LoVo (cell line): Measurements from ENCODE around the gene WDPCP.
"Not testable (repeated sequence)": the region's sequence is repeated elsewhere in the genome, so short reads cannot be mapped to it uniquely, and the experiment has no call there.

Source experiments
- DNase-seq: peaks from one replicate; pipeline ENCODE4 v3.0.0-alpha.2; 2016; ENCODE audit warnings: low spot score

Gene WDPCP

DNA sequence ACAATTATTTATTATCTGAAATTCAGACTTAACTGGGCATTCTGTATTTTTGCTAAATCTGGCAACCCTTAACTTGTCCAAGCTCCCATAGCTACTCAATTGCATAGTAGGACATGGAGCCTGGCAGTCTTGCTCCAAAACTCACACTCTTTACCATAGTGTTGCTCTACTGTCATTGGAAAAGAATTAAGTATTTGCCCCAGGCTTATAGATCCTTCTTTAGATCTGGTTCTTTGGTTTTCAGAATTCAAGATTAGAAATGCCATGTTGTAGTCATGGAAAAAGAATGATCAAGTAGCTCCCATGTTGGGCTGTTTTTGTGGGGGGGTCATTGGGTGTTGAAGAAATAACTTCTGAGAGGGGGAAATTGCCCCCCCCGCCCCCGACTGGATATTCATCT lies 240.9 kb downstream of the WDPCP start:
- no peak for DNase-seq

- DNase-seq, result no peak
Measured at GRCh38 chr2:63346411-63346810, 241.9 kb downstream of the WDPCP start.

DNA sequence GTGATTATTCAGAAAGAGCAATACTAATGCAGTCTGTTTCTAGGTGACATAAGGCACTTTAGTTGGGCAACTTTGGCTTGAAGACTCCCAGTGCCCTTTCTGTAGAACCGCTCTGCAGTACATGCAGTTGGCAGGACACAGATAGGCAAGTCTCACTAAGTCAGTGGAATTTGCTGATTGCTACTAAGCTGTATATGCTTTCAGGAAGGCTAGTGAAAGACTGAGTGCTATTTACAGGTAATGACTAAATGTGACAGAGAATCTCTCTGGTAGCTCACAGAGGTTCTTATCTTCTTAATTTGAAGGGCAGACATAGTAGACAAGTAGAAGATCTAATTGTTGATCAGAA lies 243.0 kb downstream of the WDPCP start:
- DNase-seq, result no peak

- no peak for DNase-seq
Measured at GRCh38 chr2:63344575-63345284, 243.5 kb downstream of the WDPCP start.

DNA sequence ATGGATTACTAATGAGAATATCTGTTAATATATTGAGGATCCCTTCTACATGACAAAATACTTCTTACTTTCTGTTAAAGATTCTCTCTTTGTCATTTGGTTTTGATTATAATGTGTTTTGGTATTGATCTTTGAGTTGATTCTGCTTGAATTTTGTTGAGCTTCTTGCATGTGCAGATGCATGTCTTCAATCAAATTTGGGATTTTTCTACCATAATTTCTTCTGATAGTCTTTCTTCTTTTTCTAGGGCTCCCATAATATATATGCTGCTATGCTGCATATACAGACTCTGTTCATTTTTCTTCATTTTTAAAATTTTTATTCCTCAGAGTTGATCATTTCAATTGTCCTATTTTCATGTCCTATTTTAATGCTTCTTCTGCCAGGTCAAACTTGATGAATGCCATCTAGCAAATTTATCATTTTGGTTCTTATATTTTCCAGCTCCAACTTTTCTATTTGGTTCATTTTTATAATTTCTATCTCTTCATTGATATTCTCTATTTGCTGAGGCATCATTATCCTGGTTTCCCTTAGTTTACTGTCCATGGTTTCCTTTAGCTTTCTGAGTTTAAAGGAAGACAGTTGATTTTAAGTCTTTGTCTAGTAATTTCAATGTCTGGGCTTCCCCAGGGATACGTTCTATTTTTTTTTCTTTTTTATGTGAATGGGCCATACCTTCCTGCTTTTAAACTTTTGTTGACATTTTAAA lies 244.7 kb downstream of the WDPCP start:
- DNase-seq, result no peak

DNA sequence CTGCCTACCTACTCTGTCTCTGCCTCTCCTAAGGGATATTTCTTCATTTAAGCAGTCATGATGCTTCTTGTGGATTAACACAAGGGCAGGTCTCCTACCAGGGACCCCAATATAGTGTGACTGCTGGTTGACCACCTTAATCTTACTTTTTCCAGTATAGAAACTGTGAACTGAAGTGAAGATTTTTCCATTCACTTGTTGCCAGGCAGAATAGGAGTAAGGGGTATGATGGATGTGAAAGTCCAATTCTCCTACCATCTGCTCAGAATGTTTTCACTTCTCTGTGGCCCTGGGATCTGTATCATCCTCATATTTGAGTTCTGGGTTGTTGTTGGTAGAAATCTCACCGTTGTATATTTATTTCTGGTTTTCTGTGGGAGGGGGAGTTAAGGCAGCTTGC lies 247.8 kb downstream of the WDPCP start:
- DNase-seq, result no peak

DNA sequence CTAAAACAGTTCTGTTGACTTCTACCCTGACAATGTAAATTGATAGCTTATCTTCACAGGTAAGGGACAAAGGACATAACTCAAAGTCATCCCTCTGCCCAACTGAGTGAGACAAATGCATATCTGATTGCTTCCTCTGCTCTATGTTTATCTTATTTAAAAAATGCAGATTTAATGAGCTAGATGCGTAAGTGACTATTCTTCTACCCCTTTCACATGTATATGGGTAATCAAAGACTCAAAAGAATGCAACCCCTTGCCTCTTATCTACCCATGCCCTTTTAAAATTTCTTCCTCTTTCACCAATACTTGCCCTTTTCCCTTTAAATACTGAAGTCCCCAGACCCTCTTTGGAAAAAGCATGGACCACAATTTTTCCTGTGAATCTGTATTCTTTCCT lies 253.4 kb downstream of the WDPCP start:
- DNase-seq, result no peak

- no peak for DNase-seq
Measured at GRCh38 chr2:63326473-63326872, 261.8 kb downstream of the WDPCP start.

- DNase-seq, result not testable (repeated sequence)
Measured at GRCh38 chr2:63323662-63324061, 264.6 kb downstream of the WDPCP start.

- not testable (repeated sequence) for DNase-seq
Measured at GRCh38 chr2:63321973-63322372, 266.3 kb downstream of the WDPCP start.

GRCh38 chr2:63320669-63321068 lies 267.6 kb downstream of the WDPCP start:
- no peak for DNase-seq

DNA sequence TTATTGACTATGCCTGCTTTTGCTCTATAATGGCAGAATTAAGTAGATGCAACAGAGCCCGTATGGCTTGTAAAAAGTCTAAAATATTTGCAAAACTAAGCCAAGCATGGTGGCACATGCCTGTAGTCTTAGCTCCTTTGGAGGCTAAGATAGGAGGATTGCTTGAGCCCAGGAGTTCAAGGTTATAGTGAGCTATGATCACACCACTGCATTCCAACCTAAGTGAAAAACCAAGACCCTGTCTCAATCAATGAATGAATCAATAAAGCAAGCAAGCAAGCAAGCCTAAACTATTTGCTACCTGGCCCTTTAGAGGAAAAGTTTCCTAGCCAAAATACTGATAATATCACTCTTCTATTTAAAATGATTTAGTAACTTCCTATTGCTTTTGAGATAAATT lies 277.7 kb downstream of the WDPCP start:
- no peak for DNase-seq

DNA sequence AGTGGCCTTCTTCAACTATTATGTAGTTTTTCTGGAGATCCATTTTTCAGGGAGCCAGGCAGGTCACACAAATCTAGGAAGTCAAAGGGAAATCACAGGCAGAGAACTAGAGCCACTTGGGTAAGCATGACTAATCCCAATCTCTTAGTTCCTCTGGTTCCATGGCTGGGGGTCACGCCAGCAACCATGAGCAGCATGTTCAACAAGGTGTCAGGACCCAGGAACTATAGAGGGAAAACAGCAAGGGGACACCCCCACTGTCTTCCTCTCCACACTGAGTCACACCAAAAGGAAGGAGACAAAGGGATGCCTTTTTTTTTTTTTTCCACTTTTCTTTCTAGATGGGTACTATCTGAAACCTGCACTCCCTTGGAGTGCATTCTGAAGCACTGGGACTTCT lies 286.8 kb downstream of the WDPCP start:
- no peak for DNase-seq

DNA sequence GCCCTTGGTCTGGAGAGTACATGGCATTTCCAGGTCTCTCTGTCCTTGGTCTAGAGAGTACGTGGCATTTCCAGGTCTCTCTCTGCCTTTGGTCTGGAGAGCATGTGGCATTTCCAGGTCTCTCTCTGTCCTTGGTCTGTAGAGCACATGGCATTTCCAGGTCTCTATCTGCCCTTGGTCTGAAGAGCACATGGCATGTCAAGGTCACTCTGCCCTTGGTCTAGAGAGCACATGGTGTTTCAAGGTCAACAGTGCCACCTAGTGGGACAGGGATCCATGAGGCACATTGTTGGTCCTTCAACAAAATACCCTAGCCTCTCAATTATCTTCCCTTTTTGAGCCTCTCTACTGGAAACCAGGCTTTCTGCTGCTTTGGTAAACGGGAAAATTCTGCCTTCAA lies 287.4 kb downstream of the WDPCP start:
- no peak for DNase-seq

DNA sequence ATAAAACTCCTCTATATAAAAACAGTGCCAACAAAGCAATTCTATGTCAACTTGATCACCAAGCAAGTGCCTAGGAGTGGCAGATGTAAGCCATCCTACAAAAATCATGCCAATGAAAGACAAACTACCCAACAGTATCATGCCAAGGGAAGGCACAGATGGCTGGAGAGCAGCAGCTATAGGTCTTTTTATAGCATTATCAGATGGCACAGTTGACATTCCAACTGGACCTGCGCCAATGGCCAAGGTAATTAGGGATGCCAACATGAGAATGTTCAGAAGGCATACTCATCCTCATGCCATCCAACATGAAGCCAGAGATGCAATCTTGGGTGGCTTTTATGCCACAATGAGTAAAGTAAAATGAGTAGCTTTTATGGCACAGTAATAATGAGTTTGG lies 300.3 kb downstream of the WDPCP start:
- no peak for DNase-seq

- DNase-seq, result not testable (repeated sequence)
Measured at GRCh38 chr2:63286520-63286919, 301.8 kb downstream of the WDPCP start.

DNA sequence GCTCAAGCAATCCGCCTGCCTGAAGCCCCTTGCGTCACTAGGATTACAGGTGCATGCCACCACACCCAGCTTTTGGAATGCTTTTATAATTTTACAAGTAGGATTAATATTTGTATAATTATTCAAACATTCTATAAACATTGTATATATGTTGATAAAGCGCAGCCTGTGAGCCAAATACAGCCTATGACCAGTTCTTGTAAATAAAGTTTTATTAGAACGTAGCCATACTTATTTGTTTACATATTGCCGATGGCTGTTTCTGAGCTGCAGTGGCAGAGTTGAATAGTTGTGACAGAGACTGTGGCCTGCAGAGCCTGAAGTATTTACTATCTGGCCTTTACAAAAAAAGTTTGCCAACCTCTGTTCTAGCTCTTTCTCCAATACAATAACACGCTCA lies 305.0 kb downstream of the WDPCP start:
- no peak for DNase-seq

- DNase-seq, result no peak
Measured at GRCh38 chr2:63272560-63272959, 315.7 kb downstream of the WDPCP start.

GRCh38 chr2:63270717-63271116 lies 317.6 kb downstream of the WDPCP start:
- no peak for DNase-seq

GRCh38 chr2:63268946-63269345 lies 319.3 kb downstream of the WDPCP start:
- no peak for DNase-seq

- no peak for DNase-seq
Measured at GRCh38 chr2:63261137-63261621, 327.1 kb downstream of the WDPCP start.

DNA sequence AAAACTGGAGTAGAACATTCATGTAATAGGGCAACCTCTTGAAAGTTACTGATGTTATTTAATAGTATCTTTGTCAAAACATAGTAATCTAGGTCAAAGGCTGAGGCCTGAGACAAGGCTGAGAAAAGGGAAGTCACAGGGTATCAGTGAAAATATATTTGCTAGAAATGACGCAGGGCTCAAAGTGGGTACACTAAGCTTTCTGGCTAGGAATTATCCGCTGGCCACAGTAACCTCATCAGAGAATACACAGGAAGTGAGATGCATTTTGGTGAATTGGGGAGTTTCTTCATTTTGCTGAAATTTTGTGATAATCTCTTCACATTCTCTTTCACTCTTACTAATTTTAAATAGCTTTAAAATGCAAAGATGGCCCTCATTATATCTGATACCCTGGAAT lies 330.8 kb downstream of the WDPCP start:
- DNase-seq, result no peak

DNA sequence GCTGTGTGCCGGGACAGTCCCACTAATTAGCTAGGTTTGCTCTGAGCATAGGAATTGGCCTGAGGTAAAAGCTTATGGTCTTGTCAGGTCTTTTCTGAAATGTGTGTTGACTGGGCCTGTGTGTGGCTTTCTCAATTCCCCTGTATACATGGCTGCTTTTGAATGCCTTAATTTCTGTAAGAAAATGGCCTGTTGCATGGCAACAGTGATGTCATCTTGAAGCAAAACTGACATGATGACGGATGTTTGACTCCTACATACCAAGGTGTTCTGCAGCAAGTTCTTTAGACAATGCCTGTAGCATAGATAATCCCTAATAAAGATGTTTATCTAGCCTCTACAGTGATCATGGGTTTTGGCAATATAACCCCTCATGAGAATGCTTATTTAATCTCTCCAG lies 339.1 kb downstream of the WDPCP start:
- no peak for DNase-seq

GRCh38 chr2:63242747-63243146 lies 345.5 kb downstream of the WDPCP start:
- no peak for DNase-seq
